Muscle layer of duodenum (tissue), 2 donors: ENCODE results near the gene CAMSAP1.
"Not testable (repeated sequence)": the region's sequence is repeated elsewhere in the genome, so short reads cannot be mapped to it uniquely, and the experiment has no call there.

Experiments
- H3K27ac ChIP-seq: one replicate; pipeline ENCODE4 v1.7.0; 2013; ENCODE audit warnings: mild to moderate bottlenecking, low read length
- H3K27me3 ChIP-seq: one replicate; pipeline ENCODE4 v1.7.0; 2013; ENCODE audit warnings: low read depth, mild to moderate bottlenecking, control low read depth, low read length
- H3K36me3 ChIP-seq, 2 donors: one replicate each; pipeline ENCODE4 v1.7.0; 2013; ENCODE audit warnings: low read length in 2 of 2, control low read depth in 1 of 2, mild to moderate bottlenecking in 1 of 2; ENCODE audit not compliant: insufficient read depth in 2 of 2, control insufficient read depth in 1 of 2
- H3K4me1 ChIP-seq, 2 donors: one replicate each; pipeline ENCODE4 v1.7.0; 2013; ENCODE audit warnings: low read length in 2 of 2, mild to moderate bottlenecking in 2 of 2, control low read depth in 1 of 2, moderate library complexity in 1 of 2; ENCODE audit not compliant: insufficient read depth in 2 of 2, control insufficient read depth in 1 of 2
- H3K4me3 ChIP-seq, 2 donors: one replicate each; pipeline ENCODE4 v1.7.0; 2013; ENCODE audit warnings: low read length in 2 of 2, low read depth in 1 of 2, mild to moderate bottlenecking in 1 of 2
- H3K9me3 ChIP-seq, 2 donors: one replicate each; pipeline ENCODE4 v1.7.0; 2013; ENCODE audit warnings: low read length in 2 of 2, control low read depth in 1 of 2, mild to moderate bottlenecking in 1 of 2; ENCODE audit not compliant: control insufficient read depth in 1 of 2
- donor health status: healthy.

CAMSAP1 gene

DNA sequence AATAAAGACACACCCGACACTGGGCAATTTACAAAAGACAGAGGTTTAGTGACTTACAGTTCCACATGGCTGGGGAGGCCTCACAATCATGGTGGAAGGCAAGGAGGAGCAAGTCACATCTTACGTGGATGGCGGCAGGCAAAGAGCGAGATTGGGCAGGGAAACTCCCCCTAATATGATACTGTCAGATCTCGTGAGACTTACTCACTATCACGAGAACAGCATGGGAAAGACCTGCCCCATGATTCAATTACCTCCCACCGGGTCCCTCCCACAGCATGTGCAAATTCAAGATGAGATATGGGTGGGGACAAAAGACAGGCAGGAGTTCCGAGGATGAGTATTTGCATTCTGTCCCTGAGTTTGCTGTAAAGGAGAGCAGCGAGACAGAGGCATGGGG is 3.9 kb upstream of the CAMSAP1 start:
- H3K4me3 ChIP-seq, H3K27ac ChIP-seq, H3K27me3 ChIP-seq: not testable (repeated sequence)
- Histone ChIP-seq H3K36me3 (peaks cover 17 to 52% of the 10 kb centered on the region in 2 donors), H3K4me1 (peaks cover 11 to 19% of the 10 kb centered on the region in 2 donors), H3K9me3 (peaks cover 13 to 18% of the 10 kb centered on the region in 2 donors)

DNA sequence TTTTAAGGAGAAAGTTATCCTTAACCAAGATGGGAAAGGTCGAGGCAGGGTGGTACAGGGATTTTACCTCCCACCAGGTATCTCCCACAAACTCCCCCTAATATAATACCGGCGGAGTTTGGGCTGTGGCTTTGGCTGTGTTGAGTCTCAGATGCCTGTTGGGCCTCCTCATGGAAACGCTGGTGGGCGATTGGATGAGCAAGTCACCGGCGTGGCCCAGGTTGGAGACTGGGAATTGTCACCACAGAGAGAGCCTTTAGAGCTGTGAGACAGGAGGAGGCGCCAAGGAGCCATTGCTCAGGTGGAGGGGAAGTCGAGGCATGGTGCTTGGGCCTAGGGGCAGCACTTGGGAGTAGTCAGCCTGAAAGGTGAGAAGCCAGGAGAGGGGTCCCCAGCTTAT is 3.4 kb upstream of the CAMSAP1 start:
- no peaks in the 10 kb centered on the region for H3K27me3 ChIP-seq
- peaks cover 14 to 24% of the 10 kb centered on the region in 2 donors for H3K4me1 ChIP-seq
- H3K36me3 ChIP-seq: peaks cover 13 to 47% of the 10 kb centered on the region in 2 donors
- no peak overlapping the region for H3K4me3 ChIP-seq
- no peak overlapping the region for H3K27ac ChIP-seq
- H3K9me3 ChIP-seq: peaks cover 13 to 18% of the 10 kb centered on the region in 2 donors

- no peak overlapping the region for H3K4me3 ChIP-seq
- no peaks in the 10 kb centered on the region for H3K27me3 ChIP-seq
- H3K9me3 ChIP-seq: peaks cover 11 to 15% of the 10 kb centered on the region in 2 donors
- peaks cover 19 to 30% of the 10 kb centered on the region in 2 donors for H3K4me1 ChIP-seq
- no peak overlapping the region for H3K27ac ChIP-seq
- H3K36me3 ChIP-seq: peaks cover 8 to 42% of the 10 kb centered on the region in 2 donors
Measured at GRCh38 chr9:135910216-135910615, 2.9 kb upstream of the CAMSAP1 start.

- no peak overlapping the region for H3K4me3 ChIP-seq
- peaks cover 6 to 7% of the 10 kb centered on the region in 2 donors for H3K9me3 ChIP-seq
- no peaks in the 10 kb centered on the region for H3K27me3 ChIP-seq
- no peak overlapping the region for H3K27ac ChIP-seq
- H3K4me1 ChIP-seq: peaks cover 21 to 35% of the 10 kb centered on the region in 2 donors
- H3K36me3 ChIP-seq: peaks cover 0 to 33% of the 10 kb centered on the region in 2 donors
Measured at GRCh38 chr9:135909371-135909770, 2.0 kb upstream of the CAMSAP1 start.

GRCh38 chr9:135908754-135909204 is 1.4 kb upstream of the CAMSAP1 start:
- peaks cover 21 to 35% of the 10 kb centered on the region in 2 donors for H3K4me1 ChIP-seq
- H3K9me3 ChIP-seq: peaks cover 3 to 6% of the 10 kb centered on the region in 2 donors
- H3K27ac ChIP-seq: no peak overlapping the region
- H3K27me3 ChIP-seq: no peaks in the 10 kb centered on the region
- H3K4me3 ChIP-seq: peak overlapping the region; percentile 59 to 91
- H3K36me3 ChIP-seq: peaks cover 0 to 28% of the 10 kb centered on the region in 2 donors

- no peaks in the 10 kb centered on the region for H3K27me3 ChIP-seq
- H3K9me3 ChIP-seq: peaks cover 0 to under 1% of the 10 kb centered on the region in 2 donors
- peaks cover 21 to 35% of the 10 kb centered on the region in 2 donors for H3K4me1 ChIP-seq
- peaks cover 0 to 23% of the 10 kb centered on the region in 2 donors for H3K36me3 ChIP-seq
- H3K27ac ChIP-seq: no peak overlapping the region
- peak overlapping the region; percentile 59 to 91 for H3K4me3 ChIP-seq
Measured at GRCh38 chr9:135908093-135908753, 877 bp upstream of the CAMSAP1 start.

DNA sequence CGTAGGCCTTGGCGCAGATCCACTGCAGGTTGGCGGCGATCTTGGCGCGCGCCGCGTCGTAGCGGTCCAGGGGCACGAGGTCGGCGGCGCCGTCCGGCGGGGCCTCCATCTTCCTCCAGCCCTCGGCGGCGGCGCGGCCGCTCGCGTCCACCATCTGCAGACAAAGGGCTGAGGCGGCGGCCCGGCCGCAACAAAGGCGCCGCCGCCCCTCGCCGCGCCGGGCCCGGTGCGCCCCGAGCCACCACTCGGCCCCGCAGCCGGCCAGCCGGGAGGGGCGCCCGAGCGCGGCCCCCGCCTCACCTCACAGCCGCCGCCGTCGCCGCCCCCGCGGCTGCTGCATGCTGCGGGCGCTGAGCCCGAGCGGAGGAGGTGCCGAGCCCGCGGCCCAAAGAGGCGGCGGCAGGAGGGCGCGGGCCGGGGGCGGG is 328 bp downstream of the CAMSAP1 start:
- H3K27me3 ChIP-seq: no peaks in the 10 kb centered on the region
- peaks cover 0 to 14% of the 10 kb centered on the region in 2 donors for H3K36me3 ChIP-seq
- peak overlapping the region in 1 of 2 donors; percentile 79 for H3K4me3 ChIP-seq
- no peak overlapping the region for H3K27ac ChIP-seq
- H3K4me1 ChIP-seq: peaks cover 21 to 35% of the 10 kb centered on the region in 2 donors
- no peaks in the 10 kb centered on the region for H3K9me3 ChIP-seq

- no peak overlapping the region for H3K27ac ChIP-seq
- peaks cover 21 to 35% of the 10 kb centered on the region in 2 donors for H3K4me1 ChIP-seq
- no peaks in the 10 kb centered on the region for H3K27me3 ChIP-seq
- H3K4me3 ChIP-seq: peak overlapping the region; percentile 52 to 79
- H3K9me3 ChIP-seq: no peaks in the 10 kb centered on the region
- peaks cover 0 to 8% of the 10 kb centered on the region in 2 donors for H3K36me3 ChIP-seq
Measured at GRCh38 chr9:135906291-135907005, 898 bp downstream of the CAMSAP1 start.

- H3K4me3 ChIP-seq: peak overlapping the region; percentile 52 to 79
- H3K9me3 ChIP-seq: no peaks in the 10 kb centered on the region
- H3K27me3 ChIP-seq: no peaks in the 10 kb centered on the region
- peaks cover 0 to under 1% of the 10 kb centered on the region in 2 donors for H3K36me3 ChIP-seq
- H3K4me1 ChIP-seq: peaks cover 21 to 35% of the 10 kb centered on the region in 2 donors
- H3K27ac ChIP-seq: no peak overlapping the region
Measured at GRCh38 chr9:135905380-135906258, 1.7 kb downstream of the CAMSAP1 start.

DNA sequence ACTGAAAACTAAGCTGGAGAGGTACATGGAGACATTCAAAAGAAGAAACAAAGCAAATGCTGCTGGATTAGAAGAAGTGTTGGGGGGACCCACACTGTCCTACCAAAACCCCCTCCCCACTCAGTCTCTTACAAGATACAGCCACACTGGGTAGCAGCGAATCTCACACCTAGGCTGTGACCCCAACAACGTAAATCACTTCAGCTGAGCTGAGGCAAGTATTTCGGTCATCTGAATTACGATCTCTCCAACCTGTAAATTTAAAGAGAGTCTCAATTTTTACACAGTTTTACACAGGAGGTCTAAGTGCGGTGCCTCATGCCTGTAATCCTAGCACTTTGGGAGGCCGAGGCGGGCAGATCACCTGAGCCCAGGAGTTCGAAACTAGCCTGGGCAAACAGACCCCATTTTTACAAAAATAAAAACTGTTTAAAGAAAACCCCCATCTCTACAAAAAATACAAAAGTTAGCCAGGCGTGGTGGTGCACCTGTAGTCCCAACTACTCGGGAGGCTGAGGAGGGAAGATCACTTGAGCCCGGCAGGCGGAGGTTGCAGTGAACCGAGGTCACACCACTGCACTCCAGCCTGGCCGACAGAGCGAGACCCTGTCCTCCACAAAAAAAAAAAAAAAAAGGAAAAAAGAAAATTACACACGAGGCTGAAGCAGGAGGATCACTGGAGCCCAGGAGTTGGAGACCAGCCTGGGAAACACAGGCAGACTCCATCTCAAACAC is 3.4 kb downstream of the CAMSAP1 start:
- Histone ChIP-seq H3K9me3 (no peaks in the 10 kb centered on the region), H3K27ac (no peak overlapping the region), H3K36me3 (no peaks in the 10 kb centered on the region), H3K27me3 (no peaks in the 10 kb centered on the region), H3K4me3 (no peak overlapping the region), H3K4me1 (peaks cover 17 to 25% of the 10 kb centered on the region in 2 donors)
